HL-60 (cell line): Measurements from ENCODE around the gene SLC44A4.
"Not testable (repeated sequence)": the region's sequence is repeated elsewhere in the genome, so short reads cannot be mapped to it uniquely, and the experiment has no call there.

ENCODE experiments used
- DNase-seq, 2 experiments: peaks; one replicate each; pipeline ENCODE4 v3.0.0-alpha.2; 2010 to 2020; ENCODE audit warnings: low read depth in 1 of 2, low spot score in 1 of 2
- H3K27ac ChIP-seq: fragments of 250-450 bp; sonication (Bioruptor Pico); replicated peaks from 2 replicates; pipeline ENCODE4 v1.5.1; 2020; ENCODE audit warnings: mild to moderate bottlenecking, moderate library complexity
- H3K27me3 ChIP-seq: fragments of 250-450 bp; sonication (Bioruptor Pico); 2 replicates; pipeline ENCODE4 v1.5.1; 2021; ENCODE audit warnings: mild to moderate bottlenecking, moderate library complexity; ENCODE audit not compliant: insufficient read depth, poor library complexity, severe bottlenecking
- H3K4me3 ChIP-seq: replicated peaks from 2 replicates; pipeline ENCODE4 v1.5.1; 2011; ENCODE audit warnings: mild to moderate bottlenecking, control low read depth, low read length; ENCODE audit not compliant: insufficient read depth
- GABPA ChIP-seq: IDR thresholded peaks from 2 replicates; pipeline ENCODE4 v1.6.1; 2012; ENCODE audit warnings: low read depth
- POLR2AphosphoS5 ChIP-seq: IDR thresholded peaks from 2 replicates; pipeline ENCODE4 v1.6.1; 2012; ENCODE audit warnings: low read depth
- REST ChIP-seq: IDR thresholded peaks from 2 replicates; pipeline ENCODE4 v1.6.1; 2012; ENCODE audit warnings: low read depth; ENCODE audit not compliant: insufficient replicate concordance
- SPI1 ChIP-seq: IDR thresholded peaks from 2 replicates; pipeline ENCODE4 v1.6.1; 2012; ENCODE audit warnings: low read depth, mild to moderate bottlenecking, borderline replicate concordance
- TF ChIP-seq, protein P1 (sequence below): IDR thresholded peaks from one replicate; pipeline ENCODE4 v1.5.1; 2011; ENCODE audit warnings: low read length, control low read depth, inconsistent platforms; ENCODE audit not compliant: insufficient read depth

SLC44A4 gene

DNA sequence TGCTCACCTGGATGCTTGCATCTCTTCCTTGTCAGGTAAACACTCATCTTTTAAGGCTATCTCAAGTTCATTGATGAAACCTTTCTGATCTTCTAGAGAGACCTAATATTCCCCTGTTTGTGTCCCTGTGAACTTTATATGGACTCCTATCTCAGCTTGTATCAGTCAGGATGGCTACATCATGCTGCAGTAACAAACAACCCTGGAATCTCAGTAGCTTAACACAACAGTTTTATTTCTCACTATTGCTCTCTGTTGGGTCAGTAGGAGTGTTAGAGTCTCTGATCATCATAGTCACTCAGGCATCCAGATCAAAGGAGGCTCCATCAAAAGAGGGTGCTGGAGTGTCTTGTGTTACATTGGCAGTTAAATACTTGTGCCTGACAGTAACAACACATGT is 36.6 kb upstream of the SLC44A4 start:
- Histone ChIP-seq H3K27me3 (no peaks in the 10 kb centered on the region), H3K27ac (no peak overlapping the region), H3K4me3 (no peak overlapping the region)
- DNase-seq = no peak
- TF ChIP-seq REST (no peak), POLR2AphosphoS5 (no peak), SPI1 (no peak), GABPA (no peak)
- TF ChIP-seq, protein P1, sequence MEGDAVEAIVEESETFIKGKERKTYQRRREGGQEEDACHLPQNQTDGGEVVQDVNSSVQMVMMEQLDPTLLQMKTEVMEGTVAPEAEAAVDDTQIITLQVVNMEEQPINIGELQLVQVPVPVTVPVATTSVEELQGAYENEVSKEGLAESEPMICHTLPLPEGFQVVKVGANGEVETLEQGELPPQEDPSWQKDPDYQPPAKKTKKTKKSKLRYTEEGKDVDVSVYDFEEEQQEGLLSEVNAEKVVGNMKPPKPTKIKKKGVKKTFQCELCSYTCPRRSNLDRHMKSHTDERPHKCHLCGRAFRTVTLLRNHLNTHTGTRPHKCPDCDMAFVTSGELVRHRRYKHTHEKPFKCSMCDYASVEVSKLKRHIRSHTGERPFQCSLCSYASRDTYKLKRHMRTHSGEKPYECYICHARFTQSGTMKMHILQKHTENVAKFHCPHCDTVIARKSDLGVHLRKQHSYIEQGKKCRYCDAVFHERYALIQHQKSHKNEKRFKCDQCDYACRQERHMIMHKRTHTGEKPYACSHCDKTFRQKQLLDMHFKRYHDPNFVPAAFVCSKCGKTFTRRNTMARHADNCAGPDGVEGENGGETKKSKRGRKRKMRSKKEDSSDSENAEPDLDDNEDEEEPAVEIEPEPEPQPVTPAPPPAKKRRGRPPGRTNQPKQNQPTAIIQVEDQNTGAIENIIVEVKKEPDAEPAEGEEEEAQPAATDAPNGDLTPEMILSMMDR = no peak

DNA sequence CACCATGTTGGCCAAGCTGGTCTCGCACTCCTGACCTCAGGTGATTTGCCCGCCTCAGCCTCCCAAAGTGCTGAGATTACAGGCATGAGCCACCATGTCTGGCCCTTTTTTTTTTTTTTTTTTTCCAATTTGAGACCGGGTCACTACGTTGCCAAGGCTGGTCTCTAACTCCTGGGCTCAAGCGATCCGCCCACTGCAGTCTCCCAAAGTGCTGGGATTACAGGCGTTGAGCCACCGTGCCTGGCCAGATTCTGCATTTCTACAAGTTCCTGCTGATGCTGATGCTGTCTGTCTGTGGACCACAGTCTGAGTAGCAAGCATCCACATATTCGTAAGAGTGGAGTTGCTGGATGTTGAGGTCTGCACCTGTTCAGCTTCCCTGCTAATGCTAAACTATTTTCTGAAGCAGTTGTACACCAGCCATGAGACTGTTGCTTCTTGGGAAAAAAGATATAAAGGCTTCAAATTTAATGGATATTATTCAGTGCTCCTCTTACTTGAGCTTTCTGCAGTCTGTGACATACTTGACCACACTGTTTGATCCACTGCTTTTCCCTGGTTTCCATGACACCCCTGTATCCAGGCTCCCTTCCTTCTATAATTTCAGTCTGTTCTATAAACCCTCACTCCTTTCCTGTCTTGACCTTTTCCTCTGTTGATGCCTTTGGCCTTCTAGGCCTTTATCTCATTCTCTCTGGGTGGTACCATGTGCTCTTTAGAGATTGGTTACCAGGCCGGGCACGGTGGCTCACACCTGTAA is 33.2 kb upstream of the SLC44A4 start:
- no peak for DNase-seq
- H3K4me3 ChIP-seq = no peak overlapping the region
- TF ChIP-seq, protein P1 = no peak
- no peak for TF ChIP-seq REST
- TF ChIP-seq GABPA = no peak
- TF ChIP-seq SPI1 = no peak
- TF ChIP-seq POLR2AphosphoS5 = no peak

GRCh38 chr6:31909298-31909697 is 30.5 kb upstream of the SLC44A4 start:
- H3K4me3 ChIP-seq, H3K27ac ChIP-seq, H3K27me3 ChIP-seq, DNase-seq: not testable (repeated sequence)

More for the DNA sequence above, 33.2 kb upstream of the SLC44A4 start:
- Histone ChIP-seq H3K27me3 (no peaks in the 10 kb centered on the region), H3K27ac (no peak overlapping the region)

- H3K27ac ChIP-seq = no peak overlapping the region
- no peak for DNase-seq
- TF ChIP-seq SPI1 (no peak), POLR2AphosphoS5 (no peak), GABPA (no peak), REST (no peak)
- TF ChIP-seq, protein P1 = no peak
- no peaks in the 10 kb centered on the region for H3K27me3 ChIP-seq
- no peak overlapping the region for H3K4me3 ChIP-seq
Observed at GRCh38 chr6:31908791-31909190, 30.0 kb upstream of the SLC44A4 start.

GRCh38 chr6:31908255-31908654 is 29.5 kb upstream of the SLC44A4 start:
- H3K27me3 ChIP-seq, H3K4me3 ChIP-seq, H3K27ac ChIP-seq, DNase-seq: not testable (repeated sequence)
